Neural progenitor cell (in vitro differentiated cells): Measurements from ENCODE around the gene SYNGR2.

Experiments used
- EZH2 ChIP-seq: fragments of 200-600 bp; sonication (generic); IDR thresholded peaks from 2 replicates; pipeline ENCODE4 v1.6.1; 2017; ENCODE audit warnings: antibody characterized with exemption, mild to moderate bottlenecking, moderate library complexity
- EZH2phosphoT487 ChIP-seq: fragments of 200-600 bp; sonication (generic); IDR thresholded peaks from 2 replicates; pipeline ENCODE4 v1.6.1; 2017; ENCODE audit warnings: antibody characterized with exemption
- TF ChIP-seq, protein P1 (sequence below): fragments of 200-600 bp; sonication (generic); IDR thresholded peaks from 2 replicates; pipeline ENCODE4 v1.5.1; 2017; ENCODE audit warnings: antibody characterized with exemption, mild to moderate bottlenecking

DNA sequence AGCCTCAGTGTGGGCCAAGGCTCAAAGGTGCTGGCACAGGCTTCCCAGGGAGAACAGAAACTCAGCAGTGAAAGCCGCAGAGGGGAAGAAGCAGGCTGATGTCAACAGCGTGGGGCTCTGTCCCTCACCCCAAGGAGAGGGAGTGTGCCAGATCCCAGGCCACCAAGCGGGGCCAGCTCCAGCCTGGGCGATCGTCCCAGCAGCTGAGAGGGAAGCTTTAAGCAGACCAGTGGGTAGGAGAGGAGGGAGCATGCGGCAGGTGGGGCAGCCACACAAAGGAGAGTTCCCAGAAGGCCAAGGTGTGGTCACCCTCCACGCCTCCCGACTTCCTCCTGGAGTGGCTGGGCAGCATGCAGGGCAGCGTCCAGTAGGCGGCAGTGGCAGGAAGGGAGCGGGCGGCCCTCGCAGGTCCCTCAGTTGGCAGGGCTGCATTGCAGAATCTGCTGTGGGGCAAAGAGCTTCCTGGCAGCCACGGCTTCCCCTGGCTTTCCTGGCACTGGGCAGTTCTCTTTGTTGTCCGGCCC is 6.0 kb downstream of the SYNGR2 start:
- TF ChIP-seq, protein P1, sequence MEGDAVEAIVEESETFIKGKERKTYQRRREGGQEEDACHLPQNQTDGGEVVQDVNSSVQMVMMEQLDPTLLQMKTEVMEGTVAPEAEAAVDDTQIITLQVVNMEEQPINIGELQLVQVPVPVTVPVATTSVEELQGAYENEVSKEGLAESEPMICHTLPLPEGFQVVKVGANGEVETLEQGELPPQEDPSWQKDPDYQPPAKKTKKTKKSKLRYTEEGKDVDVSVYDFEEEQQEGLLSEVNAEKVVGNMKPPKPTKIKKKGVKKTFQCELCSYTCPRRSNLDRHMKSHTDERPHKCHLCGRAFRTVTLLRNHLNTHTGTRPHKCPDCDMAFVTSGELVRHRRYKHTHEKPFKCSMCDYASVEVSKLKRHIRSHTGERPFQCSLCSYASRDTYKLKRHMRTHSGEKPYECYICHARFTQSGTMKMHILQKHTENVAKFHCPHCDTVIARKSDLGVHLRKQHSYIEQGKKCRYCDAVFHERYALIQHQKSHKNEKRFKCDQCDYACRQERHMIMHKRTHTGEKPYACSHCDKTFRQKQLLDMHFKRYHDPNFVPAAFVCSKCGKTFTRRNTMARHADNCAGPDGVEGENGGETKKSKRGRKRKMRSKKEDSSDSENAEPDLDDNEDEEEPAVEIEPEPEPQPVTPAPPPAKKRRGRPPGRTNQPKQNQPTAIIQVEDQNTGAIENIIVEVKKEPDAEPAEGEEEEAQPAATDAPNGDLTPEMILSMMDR, result no peak
- no peak for TF ChIP-seq EZH2
- no peak for TF ChIP-seq EZH2phosphoT487
